HuH-7 (cell line): ENCODE results near the gene FNDC10.
A peak's percentile ranks its signal among the peaks of the same experiment; 100 is the strongest.

ENCODE experiments used
- DNase-seq: peaks from one replicate; pipeline ENCODE4 v3.0.0; 2011; ENCODE audit warnings: low spot score

The FNDC10 gene

GRCh38 chr1:1627829-1628753 lies 28.2 kb upstream of the FNDC10 start:
- DNase-seq: no peak

DNA sequence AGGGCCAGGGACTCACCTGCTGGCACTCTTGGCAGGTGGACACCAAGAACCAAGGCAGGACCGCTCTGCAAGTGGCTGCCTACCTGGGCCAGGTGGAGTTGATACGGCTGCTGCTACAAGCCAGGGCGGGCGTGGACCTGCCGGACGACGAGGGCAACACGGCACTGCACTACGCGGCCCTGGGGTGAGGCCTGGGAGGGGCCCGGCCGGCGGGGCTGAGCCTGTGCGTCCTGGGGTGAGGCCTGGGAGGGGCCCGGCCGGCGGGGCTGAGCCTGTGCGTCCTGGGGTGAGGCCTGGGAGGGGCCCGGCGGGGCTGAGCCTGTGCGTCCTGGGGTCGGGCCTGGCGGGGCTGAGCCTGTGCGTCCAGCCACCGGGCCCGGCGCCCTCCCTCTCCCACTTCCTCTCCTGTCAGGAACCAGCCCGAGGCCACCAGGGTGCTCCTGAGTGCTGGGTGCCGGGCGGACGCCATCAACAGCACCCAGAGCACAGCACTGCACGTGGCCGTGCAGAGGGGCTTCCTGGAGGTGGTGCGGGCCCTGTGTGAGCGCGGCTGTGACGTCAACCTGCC lies 27.4 kb upstream of the FNDC10 start:
- no peak for DNase-seq

GRCh38 chr1:1626207-1627141 lies 26.5 kb upstream of the FNDC10 start:
- no peak for DNase-seq

GRCh38 chr1:1625824-1626206 lies 25.9 kb upstream of the FNDC10 start:
- DNase-seq: no peak

DNA sequence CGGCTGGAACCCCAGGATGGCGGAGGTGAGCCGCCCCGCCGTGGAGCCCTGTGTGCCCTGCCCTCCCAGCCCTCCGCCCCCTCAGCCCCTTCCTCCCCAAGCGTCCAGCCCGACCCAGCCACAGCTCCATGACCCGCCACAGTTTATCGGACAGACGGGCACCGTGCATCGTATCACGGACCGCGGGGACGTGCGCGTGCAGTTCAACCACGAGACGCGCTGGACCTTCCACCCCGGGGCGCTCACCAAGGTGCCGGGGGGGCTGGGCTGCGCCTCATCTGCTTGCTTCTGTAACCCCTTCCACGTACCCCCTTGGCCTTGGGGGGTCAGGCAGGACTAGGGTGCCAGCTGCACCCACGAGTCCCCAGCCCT lies 25.5 kb upstream of the FNDC10 start:
- no peak for DNase-seq

- no peak for DNase-seq
Measured at GRCh38 chr1:1624443-1625403, 24.8 kb upstream of the FNDC10 start.

DNA sequence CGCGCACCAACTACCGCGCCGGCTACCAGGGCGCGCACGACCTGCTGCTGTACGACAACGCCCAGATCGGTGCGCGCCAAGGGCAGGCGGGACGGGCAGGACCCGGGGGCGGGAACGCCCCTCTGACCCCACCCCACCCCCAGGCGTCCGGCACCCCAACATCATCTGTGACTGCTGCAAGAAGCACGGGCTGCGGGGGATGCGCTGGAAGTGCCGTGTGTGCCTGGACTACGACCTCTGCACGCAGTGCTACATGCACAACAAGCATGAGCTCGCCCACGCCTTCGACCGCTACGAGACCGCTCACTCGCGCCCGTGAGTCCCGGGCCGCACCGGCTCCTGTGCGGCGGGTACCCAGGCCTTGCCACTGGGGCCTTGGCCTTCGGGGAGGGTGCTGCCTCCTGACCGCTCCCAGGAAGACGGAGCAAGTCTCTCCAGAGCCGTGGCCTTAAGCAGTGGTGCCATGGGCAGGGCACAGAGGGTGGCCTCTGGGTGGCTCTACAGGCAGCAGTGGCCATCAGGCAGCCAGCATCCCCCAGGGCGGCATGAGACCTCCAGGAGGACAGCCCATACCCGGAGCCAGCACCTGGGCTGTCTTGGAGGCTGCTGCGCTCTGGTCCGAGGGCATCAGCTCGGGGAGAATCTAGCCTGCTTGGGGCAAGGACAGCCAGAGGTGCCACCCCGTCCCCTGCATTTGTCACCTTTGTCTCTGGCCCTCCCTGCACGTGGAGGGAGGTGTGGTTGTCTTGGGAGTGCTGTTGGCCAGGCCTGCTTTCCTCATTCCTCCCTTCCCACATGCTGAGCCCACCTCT lies 23.9 kb upstream of the FNDC10 start:
- DNase-seq: no peak

DNA sequence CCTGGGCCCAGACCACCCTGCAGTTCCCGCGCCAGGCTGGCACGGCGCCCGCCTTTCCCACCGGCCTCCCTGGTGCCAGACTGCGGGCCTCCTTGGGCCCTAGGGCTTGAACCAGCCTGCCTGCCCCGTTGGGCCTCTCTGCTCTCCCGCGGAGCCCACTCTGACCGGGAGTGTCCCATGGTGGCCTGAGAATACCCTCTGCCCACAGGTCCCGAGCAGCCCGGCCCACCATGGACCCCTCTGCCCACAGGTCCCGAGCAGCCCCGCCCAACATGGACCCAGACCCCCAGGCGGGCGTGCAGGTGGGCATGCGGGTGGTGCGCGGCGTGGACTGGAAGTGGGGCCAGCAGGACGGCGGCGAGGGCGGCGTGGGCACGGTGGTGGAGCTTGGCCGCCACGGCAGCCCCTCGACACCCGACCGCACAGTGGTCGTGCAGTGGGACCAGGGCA lies 23.3 kb upstream of the FNDC10 start:
- no peak for DNase-seq

DNA sequence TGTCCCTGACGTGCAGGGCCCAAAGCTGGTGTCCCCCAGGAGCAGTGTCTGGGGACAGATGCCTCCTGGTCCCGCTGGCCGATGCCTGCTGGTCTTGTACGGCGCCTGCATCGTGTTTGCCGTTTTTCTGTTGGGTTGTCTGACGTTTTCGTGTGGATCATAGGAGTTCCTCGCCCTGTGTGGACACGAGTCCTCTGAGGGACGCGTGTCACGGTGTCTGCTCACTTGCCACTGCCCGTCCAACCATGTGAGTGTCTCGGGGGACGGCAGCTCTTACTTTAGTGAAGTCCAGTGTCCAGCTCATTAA lies 22.8 kb upstream of the FNDC10 start:
- DNase-seq: no peak

DNA sequence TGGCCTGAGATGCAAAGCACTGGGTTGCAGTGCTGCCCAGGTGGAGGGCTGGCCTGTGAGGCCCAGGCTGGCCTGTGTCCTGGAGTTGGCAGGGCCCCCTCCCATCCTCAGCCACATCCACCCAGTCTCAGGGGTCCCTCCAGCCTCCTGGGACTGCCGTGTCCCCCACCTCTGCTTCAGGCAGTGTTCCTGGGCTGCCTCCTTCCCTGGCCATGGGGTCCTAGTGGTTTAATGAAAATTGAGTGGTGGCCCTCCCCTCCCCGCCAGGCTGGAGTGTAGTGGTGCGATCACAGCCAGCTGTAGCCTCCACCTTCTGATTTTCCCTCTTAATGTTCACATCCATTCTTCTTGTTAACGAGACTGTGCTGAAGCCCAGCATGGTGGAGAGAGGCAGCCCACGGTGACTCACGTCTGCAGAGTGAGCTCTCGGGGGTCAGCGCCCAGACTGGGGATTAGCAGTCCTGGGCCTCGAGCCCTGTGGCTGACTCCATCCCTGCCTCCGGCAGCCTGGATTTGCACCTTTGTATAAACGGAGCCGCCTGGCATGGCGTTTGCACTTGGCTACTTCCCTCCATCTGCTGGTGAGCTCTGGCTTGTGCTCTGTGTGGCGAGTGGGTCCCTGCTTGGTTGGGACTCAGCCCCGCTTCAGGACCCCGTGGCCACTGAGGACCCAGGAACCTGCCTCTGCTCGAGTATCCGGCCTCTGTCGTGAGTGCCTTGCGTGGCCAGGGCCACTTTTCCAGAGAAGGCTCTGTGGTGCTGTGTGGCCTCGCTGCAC lies 22.3 kb upstream of the FNDC10 start:
- no peak for DNase-seq

- DNase-seq: no peak
Measured at GRCh38 chr1:1621173-1622009, 21.5 kb upstream of the FNDC10 start.

- no peak for DNase-seq
Measured at GRCh38 chr1:1620433-1621139, 20.7 kb upstream of the FNDC10 start.

GRCh38 chr1:1619917-1620361 lies 20.0 kb upstream of the FNDC10 start:
- DNase-seq: peak; percentile 66

- no peak for DNase-seq
Measured at GRCh38 chr1:1618396-1619068, 18.6 kb upstream of the FNDC10 start.

DNA sequence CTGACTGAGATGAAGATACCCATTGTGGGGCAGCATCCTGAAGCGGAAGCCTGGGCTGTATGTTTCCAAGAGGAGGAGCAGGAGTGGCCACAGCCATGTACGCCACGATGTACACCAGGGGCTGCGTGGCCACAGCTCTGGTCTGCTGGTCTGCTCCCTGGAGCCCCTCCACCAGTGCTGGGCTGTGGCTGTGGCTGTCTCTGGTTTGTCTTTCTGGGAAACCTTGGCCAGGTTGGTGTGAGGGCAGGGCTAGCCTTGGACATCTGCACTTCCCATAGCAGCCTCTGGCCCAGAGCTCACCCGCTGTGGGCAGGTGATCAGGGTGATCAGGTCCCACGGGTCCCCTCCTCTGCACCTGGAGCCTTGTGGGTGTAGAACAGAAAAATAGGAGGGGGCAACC lies 18.0 kb upstream of the FNDC10 start:
- no peak for DNase-seq

DNA sequence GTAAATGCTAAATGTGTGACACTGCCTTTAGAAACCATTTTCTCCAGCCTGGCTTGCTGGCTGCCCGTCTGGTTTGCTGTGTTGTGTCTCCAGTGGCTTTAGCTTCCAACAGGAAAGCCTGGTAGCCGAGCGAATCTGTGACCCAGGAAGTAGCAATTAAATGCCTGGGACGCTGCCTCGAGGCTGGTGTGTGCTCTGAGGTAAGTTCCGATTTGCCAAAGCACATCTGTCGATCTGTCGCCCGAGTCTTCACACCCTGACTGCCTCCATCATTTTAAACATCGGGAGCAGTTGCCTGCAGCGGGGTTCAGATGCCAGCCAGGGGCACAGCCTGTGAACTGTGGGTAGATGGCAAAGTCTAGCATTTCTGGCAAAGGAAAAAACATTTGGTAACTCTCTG lies 17.6 kb upstream of the FNDC10 start:
- DNase-seq: no peak

GRCh38 chr1:1616838-1617237 lies 16.9 kb upstream of the FNDC10 start:
- DNase-seq: no peak
